Panc1 (cell line): ENCODE results near the gene KIF24. TPM values are rescaled to one million over a fixed set of nuclear protein-coding genes. Genes with fewer than 3 reads are reported as not detected.
"Not testable (repeated sequence)": the region's sequence is repeated elsewhere in the genome, so short reads cannot be mapped to it uniquely, and the experiment has no call there.

Experiments used
- ATAC-seq: fragments of 200-7000 bp; cut with Tn5 transposase; 2 replicates; pipeline ENCODE4 v1.9.1; 2020; ENCODE audit warnings: mild to moderate bottlenecking, moderate library complexity
- BruUV-seq: library from RNA; stranded (reverse); fragments of 400-500 nt; replicated peaks from 2 replicates; lab custom pipeline; 2021; lab: Mats Ljungman, UMichigan
- CTCF ChIA-PET: fragments of 300-600 bp; sonication (Branson Sonifier 250); formaldehyde crosslinking; loops from one replicate; lab custom pipeline; 2022; ENCODE audit warnings: antibody characterized with exemption; lab: Charles Lee
- POLR2A ChIA-PET: fragments of 300-600 bp; sonication (Branson Sonifier 250); formaldehyde crosslinking; loops from one replicate; lab custom pipeline; 2022; ENCODE audit warnings: antibody characterized with exemption; lab: Charles Lee
- DNase-seq: peaks from one replicate; pipeline ENCODE4 v3.0.0-alpha.2; 2010; ENCODE audit warnings: low read depth, low spot score
- H3K27ac ChIP-seq: 2 replicates; pipeline ENCODE4 v1.5.1; 2011; ENCODE audit warnings: mild to moderate bottlenecking, low read length, inconsistent platforms
- H3K27me3 ChIP-seq: fragments of 200-500 bp; sonication (Bioruptor generic); 2 replicates; pipeline ENCODE4 v1.6.0; 2014; ENCODE audit warnings: low read length, inconsistent platforms; ENCODE audit not compliant: control insufficient read depth, insufficient read depth
- H3K36me3 ChIP-seq: fragments of 200-500 bp; sonication (Bioruptor generic); 2 replicates; pipeline ENCODE4 v1.5.1; 2014; ENCODE audit warnings: inconsistent platforms, mild to moderate bottlenecking, low read length, moderate library complexity; ENCODE audit not compliant: control insufficient read depth, insufficient read depth
- H3K4me1 ChIP-seq: 2 replicates; pipeline ENCODE4 v1.5.1; 2011; ENCODE audit warnings: inconsistent platforms, mild to moderate bottlenecking, low read length, moderate library complexity; ENCODE audit not compliant: control insufficient read depth, insufficient read depth
- H3K4me3 ChIP-seq, 2 experiments: 2 replicates each; pipeline ENCODE4 v1.5.1; 2011 to 2012; ENCODE audit warnings: low read depth in 2 of 2, low read length in 2 of 2, mild to moderate bottlenecking in 2 of 2, inconsistent platforms in 1 of 2, moderate library complexity in 1 of 2
- H3K9me3 ChIP-seq: fragments of 200-500 bp; sonication (Bioruptor generic); 2 replicates; pipeline ENCODE4 v1.5.1; 2014; ENCODE audit warnings: low read depth, mild to moderate bottlenecking, inconsistent platforms, low read length, moderate library complexity; ENCODE audit not compliant: control insufficient read depth, insufficient read depth
- CTCF ChIP-seq: fragments of 450-650 bp; IDR thresholded peaks from 2 replicates; pipeline ENCODE4 v1.5.1; 2017; ENCODE audit warnings: mild to moderate bottlenecking
- POLR2AphosphoS5 ChIP-seq: IDR thresholded peaks from 2 replicates; pipeline ENCODE4 v1.6.1; 2012; ENCODE audit warnings: mild to moderate bottlenecking, low read depth, low read length, moderate library complexity
- SIN3A ChIP-seq: IDR thresholded peaks from 2 replicates; pipeline ENCODE4 v1.6.1; 2012; ENCODE audit warnings: low read depth, mild to moderate bottlenecking, low read length, moderate library complexity, borderline replicate concordance; ENCODE audit not compliant: insufficient read depth
- TCF7L2 ChIP-seq: IDR thresholded peaks from 2 replicates; pipeline ENCODE4 v1.6.1; 2011; ENCODE audit warnings: mild to moderate bottlenecking, low read depth, low read length, inconsistent platforms
- in situ Hi-C: cut with HindIII; loops from 2 replicates; pipeline ENCODE4 v1.10.0; 2016; ENCODE audit warnings: low sequenced_read_pairs, low pct_unique_long_range_greater_than_20kb
- intact Hi-C: fragments of 100-400 bp; cut with micrococcal nuclease; formaldehyde crosslinking; loops from one replicate; pipeline ENCODE4 v1.10.0; 2022; ENCODE audit not compliant: unreplicated experiment
- total RNA-seq: library from RNA; stranded (reverse); gene quantifications from one replicate; pipeline ENCODE4 v1.2.1, GENCODE V29; 2021; ENCODE audit not compliant: unreplicated experiment
- TF ChIP-seq, protein P1 (sequence below), 2 experiments: IDR thresholded peaks; 2 replicates each; pipeline ENCODE4 v1.6.1; 2011 to 2012; ENCODE audit warnings: low read depth in 2 of 2, control low read depth in 1 of 2, low read length in 1 of 2, mild to moderate bottlenecking in 1 of 2, moderate library complexity in 1 of 2; ENCODE audit not compliant: insufficient read depth in 1 of 2

KIF24 gene
- total RNA-seq, 1 experiment from 2014 or later: 7.2 TPM

DNA sequence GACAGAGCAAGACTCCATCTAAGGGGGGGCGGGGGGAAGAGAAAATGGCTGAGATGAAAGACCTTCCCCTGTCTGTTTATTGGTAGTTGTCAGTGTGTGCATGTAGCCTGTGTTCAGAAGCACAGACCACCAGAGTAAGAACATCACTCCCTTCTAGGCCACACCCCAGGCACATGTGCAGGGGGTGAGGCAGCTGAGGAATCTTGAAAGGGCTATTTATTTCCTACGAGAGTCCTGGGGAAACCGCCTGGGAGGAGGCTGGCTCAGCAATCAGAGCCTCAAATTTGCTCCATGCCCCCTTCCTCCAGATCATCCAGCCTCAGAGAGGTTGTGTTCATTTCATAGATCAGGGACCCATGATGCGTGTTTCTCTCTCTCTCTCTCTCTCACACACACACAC lies 40.6 kb upstream of the KIF24 start:
- POLR2A ChIA-PET: no interaction called here
- in situ Hi-C loops: no loop called here
- no peak for ATAC-seq

DNA sequence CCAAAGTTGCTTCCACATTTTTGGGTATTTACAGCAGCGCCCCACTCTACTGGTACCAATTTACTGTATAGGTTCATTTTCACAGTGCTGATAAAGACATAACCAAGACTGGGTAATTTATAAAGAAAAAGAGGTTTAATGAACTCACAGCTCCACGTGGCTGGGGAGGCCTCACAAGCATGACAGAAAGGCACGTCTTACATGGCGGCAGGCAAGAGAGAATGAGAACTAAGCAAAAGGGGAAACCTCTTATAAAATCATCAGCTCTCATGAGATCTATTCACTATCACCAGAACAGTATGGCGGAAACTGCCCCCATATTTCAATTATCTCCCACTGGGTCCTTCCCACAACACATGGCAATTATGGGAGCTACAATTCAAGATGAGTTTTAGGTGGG lies 39.7 kb upstream of the KIF24 start:
- BruUV-seq, intact Hi-C loops, H3K4me1 ChIP-seq, H3K36me3 ChIP-seq, H3K27ac ChIP-seq, in situ Hi-C loops, POLR2A ChIA-PET, H3K27me3 ChIP-seq, H3K4me3 ChIP-seq, ATAC-seq, DNase-seq, H3K9me3 ChIP-seq: not testable (repeated sequence)
- CTCF ChIA-PET: interaction anchor here (0.6 kb wide), 1 partner anchor 268 kb away, joined by 4 read pairs; no protein-coding TSS in a partner anchor

More for the DNA sequence above, 40.6 kb upstream of the KIF24 start:
- no peaks in the 10 kb centered on the region for H3K36me3 ChIP-seq
- intact Hi-C loops: no loop called here
- no peaks in the 10 kb centered on the region for H3K4me1 ChIP-seq
- no peak overlapping the region for H3K27ac ChIP-seq
- CTCF ChIA-PET: interaction anchor here (0.6 kb wide), 1 partner anchor 267 kb away, joined by 4 read pairs; no protein-coding TSS in a partner anchor
- TF ChIP-seq, protein P1, sequence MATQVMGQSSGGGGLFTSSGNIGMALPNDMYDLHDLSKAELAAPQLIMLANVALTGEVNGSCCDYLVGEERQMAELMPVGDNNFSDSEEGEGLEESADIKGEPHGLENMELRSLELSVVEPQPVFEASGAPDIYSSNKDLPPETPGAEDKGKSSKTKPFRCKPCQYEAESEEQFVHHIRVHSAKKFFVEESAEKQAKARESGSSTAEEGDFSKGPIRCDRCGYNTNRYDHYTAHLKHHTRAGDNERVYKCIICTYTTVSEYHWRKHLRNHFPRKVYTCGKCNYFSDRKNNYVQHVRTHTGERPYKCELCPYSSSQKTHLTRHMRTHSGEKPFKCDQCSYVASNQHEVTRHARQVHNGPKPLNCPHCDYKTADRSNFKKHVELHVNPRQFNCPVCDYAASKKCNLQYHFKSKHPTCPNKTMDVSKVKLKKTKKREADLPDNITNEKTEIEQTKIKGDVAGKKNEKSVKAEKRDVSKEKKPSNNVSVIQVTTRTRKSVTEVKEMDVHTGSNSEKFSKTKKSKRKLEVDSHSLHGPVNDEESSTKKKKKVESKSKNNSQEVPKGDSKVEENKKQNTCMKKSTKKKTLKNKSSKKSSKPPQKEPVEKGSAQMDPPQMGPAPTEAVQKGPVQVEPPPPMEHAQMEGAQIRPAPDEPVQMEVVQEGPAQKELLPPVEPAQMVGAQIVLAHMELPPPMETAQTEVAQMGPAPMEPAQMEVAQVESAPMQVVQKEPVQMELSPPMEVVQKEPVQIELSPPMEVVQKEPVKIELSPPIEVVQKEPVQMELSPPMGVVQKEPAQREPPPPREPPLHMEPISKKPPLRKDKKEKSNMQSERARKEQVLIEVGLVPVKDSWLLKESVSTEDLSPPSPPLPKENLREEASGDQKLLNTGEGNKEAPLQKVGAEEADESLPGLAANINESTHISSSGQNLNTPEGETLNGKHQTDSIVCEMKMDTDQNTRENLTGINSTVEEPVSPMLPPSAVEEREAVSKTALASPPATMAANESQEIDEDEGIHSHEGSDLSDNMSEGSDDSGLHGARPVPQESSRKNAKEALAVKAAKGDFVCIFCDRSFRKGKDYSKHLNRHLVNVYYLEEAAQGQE (IDR thresholded peaks at IDR 0.05; ENCODE audit: insufficient read depth in 1 of 2, low read depth in 2 of 2, low read length in 1 of 2): no peak
- TF ChIP-seq TCF7L2 (no peak), CTCF (no peak), SIN3A (no peak), POLR2AphosphoS5 (no peak)
- BruUV-seq: no TSS peak
- no peak for DNase-seq
- no peaks in the 10 kb centered on the region for H3K9me3 ChIP-seq
- no peak overlapping the region for H3K4me3 ChIP-seq
- no peaks in the 10 kb centered on the region for H3K27me3 ChIP-seq

- in situ Hi-C loops, BruUV-seq, H3K27me3 ChIP-seq, H3K4me1 ChIP-seq, ATAC-seq, H3K9me3 ChIP-seq, POLR2A ChIA-PET, H3K27ac ChIP-seq, intact Hi-C loops, DNase-seq, H3K4me3 ChIP-seq, H3K36me3 ChIP-seq, CTCF ChIA-PET: not testable (repeated sequence)
Observed at GRCh38 chr9:34367751-34368410, 38.8 kb upstream of the KIF24 start.
